ENCODE data around the gene NEU2.
A peak's percentile ranks its signal among the peaks of the same experiment; 100 is the strongest.

GRCh38 chr2:232999354-232999753 is 33.1 kb upstream of the NEU2 start:
- TF ChIP-seq CREB1 (IDR thresholded peaks at IDR 0.05; ENCODE audit: low read depth) (no peak), TEAD4 (IDR thresholded peaks at IDR 0.05) (no peak), EP300 (IDR thresholded peaks at IDR 0.05; ENCODE audit: borderline replicate concordance) (no peak), TCF12 (IDR thresholded peaks at IDR 0.05; ENCODE audit: low read depth) (no peak), RAD21 (IDR thresholded peaks at IDR 0.05; ENCODE audit: low read depth) (0 out of 2 replicates have a peak, but pooled peaks have one; percentile 2), MAX (IDR thresholded peaks at IDR 0.05) (no peak), TAF1 (IDR thresholded peaks at IDR 0.05; ENCODE audit: low read depth) (no peak)
- TF ChIP-seq, protein P1, sequence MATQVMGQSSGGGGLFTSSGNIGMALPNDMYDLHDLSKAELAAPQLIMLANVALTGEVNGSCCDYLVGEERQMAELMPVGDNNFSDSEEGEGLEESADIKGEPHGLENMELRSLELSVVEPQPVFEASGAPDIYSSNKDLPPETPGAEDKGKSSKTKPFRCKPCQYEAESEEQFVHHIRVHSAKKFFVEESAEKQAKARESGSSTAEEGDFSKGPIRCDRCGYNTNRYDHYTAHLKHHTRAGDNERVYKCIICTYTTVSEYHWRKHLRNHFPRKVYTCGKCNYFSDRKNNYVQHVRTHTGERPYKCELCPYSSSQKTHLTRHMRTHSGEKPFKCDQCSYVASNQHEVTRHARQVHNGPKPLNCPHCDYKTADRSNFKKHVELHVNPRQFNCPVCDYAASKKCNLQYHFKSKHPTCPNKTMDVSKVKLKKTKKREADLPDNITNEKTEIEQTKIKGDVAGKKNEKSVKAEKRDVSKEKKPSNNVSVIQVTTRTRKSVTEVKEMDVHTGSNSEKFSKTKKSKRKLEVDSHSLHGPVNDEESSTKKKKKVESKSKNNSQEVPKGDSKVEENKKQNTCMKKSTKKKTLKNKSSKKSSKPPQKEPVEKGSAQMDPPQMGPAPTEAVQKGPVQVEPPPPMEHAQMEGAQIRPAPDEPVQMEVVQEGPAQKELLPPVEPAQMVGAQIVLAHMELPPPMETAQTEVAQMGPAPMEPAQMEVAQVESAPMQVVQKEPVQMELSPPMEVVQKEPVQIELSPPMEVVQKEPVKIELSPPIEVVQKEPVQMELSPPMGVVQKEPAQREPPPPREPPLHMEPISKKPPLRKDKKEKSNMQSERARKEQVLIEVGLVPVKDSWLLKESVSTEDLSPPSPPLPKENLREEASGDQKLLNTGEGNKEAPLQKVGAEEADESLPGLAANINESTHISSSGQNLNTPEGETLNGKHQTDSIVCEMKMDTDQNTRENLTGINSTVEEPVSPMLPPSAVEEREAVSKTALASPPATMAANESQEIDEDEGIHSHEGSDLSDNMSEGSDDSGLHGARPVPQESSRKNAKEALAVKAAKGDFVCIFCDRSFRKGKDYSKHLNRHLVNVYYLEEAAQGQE (IDR thresholded peaks at IDR 0.05; ENCODE audit: low read depth): no peak
